HEK293 (cell line): ENCODE results near the gene KDSR.

ENCODE experiments used
- CTCF ChIP-seq: fragments of 450-650 bp; formaldehyde crosslinking; IDR thresholded peaks from 2 replicates; pipeline ENCODE4 v1.5.1; 2016; ENCODE audit warnings: missing biosample characterization, missing genetic modification characterization
- GFI1B ChIP-seq: fragments of 450-650 bp; formaldehyde crosslinking; IDR thresholded peaks from 2 replicates; pipeline ENCODE4 v1.5.1; 2016; ENCODE audit warnings: missing biosample characterization, missing genetic modification characterization
- KLF9 ChIP-seq: fragments of 450-650 bp; formaldehyde crosslinking; IDR thresholded peaks from 2 replicates; pipeline ENCODE4 v1.5.1; 2016; ENCODE audit warnings: missing biosample characterization, missing genetic modification characterization, low read depth
- REST ChIP-seq: fragments of 450-650 bp; formaldehyde crosslinking; IDR thresholded peaks from 2 replicates; pipeline ENCODE4 v1.5.1; 2016; ENCODE audit warnings: missing biosample characterization, missing genetic modification characterization
- ZNF121 ChIP-seq: fragments of 450-650 bp; formaldehyde crosslinking; IDR thresholded peaks from 2 replicates; pipeline ENCODE4 v1.5.1; 2016; ENCODE audit warnings: missing biosample characterization, missing genetic modification characterization
- ZNF350 ChIP-seq: fragments of 450-650 bp; formaldehyde crosslinking; IDR thresholded peaks from 2 replicates; pipeline ENCODE4 v1.5.0; 2017; ENCODE audit warnings: missing biosample characterization, mild to moderate bottlenecking, missing genetic modification characterization
- ZNF514 ChIP-seq: fragments of 450-650 bp; formaldehyde crosslinking; IDR thresholded peaks from 2 replicates; pipeline ENCODE4 v1.5.1; 2016; ENCODE audit warnings: missing biosample characterization, missing genetic modification characterization
- ZNF529 ChIP-seq: fragments of 450-650 bp; formaldehyde crosslinking; IDR thresholded peaks from 2 replicates; pipeline ENCODE4 v1.5.1; 2017; ENCODE audit warnings: missing genetic modification characterization, missing biosample characterization; ENCODE audit not compliant: insufficient replicate concordance

- TF ChIP-seq REST (tag by site-specific recombination) (no peak), ZNF514 (no peak), ZNF121 (tag by site-specific recombination) (no peak), CTCF (tag by site-specific recombination) (no peak), KLF9 (tag by site-specific recombination) (no peak), ZNF350 (tag by site-specific recombination) (no peak), ZNF529 (tag by site-specific recombination) (no peak), GFI1B (tag by site-specific recombination) (no peak)
These were observed 42.3 kb upstream of the KDSR start for GRCh38 chr18:63409301-63409700.
